ENCODE data around the gene PLEKHA1. TPM values are rescaled to one million over a fixed set of nuclear protein-coding genes. Genes with fewer than 3 reads are reported as not detected.

The PLEKHA1 gene
- polyA plus RNA-seq, 3 donors = 5.5 to 14.9 (median 12.3) TPM

DNA sequence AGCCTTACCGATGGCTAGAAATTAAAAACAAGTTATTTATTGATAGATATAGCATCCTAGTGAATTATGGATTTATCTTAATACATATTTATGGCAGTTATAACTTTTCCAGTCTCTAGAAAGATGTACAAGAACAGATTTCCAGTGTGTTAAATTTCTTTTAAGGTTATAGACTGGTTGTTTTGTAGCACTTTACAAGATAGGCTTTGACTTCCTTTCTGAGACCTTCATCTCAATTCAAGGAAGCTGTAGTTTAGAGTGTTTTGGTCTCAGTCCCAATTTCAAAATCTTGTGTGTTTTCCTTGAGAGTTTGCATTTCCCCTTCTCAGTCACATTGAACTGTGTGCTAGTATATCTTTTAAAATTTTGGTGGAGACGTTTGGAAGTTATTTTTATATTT, 30.1 kb downstream of the PLEKHA1 start:
- no peaks in the 10 kb centered on the region for H3K9me3 ChIP-seq (replicated peaks in 1 of 2; ENCODE audit: control insufficient read depth in 1 of 2, insufficient read depth in 1 of 2, low read length in 2 of 2)
- WGBS (ENCODE audit: insufficient coverage) = no CpG with 5 or more reads among the region's 2 CpGs
- no peaks in the 10 kb centered on the region for H3K79me2 ChIP-seq (ENCODE audit: insufficient read depth, low read length)
- H3K36me3 ChIP-seq (replicated peaks in 1 of 2; ENCODE audit: control insufficient read depth in 1 of 2, insufficient read depth in 2 of 2, low read length in 2 of 2) = peaks cover 0 to 4% of the 10 kb centered on the region in 2 donors
- no peak overlapping the region for H3K27ac ChIP-seq (ENCODE audit: low read depth in 1 of 2, low read length in 2 of 2)
- no peak overlapping the region for H2AFZ ChIP-seq (ENCODE audit: insufficient read depth, low read depth, low read length, poor library complexity, severe bottlenecking)
- H4K20me1 ChIP-seq (ENCODE audit: insufficient read depth, low read length) = no peaks in the 10 kb centered on the region
- Mint-ChIP-seq H3K27me3 (ENCODE audit: low read depth in 3 of 3) (no peaks in the 10 kb centered on the region), H3K4me1 (peaks cover 3% of the 10 kb centered on the region), H3K36me3 (peaks cover 9 to 26% of the 10 kb centered on the region in 2 donors), H3K9me3 (peaks cover 0 to 1% (median 0%) of the 10 kb centered on the region in 7 donors), H3K27ac (no peak overlapping the region), H3K4me3 (no peak overlapping the region)
- peaks cover 6 to 9% of the 10 kb centered on the region in 2 donors for H3K4me1 ChIP-seq (ENCODE audit: control insufficient read depth in 1 of 2, insufficient read depth in 2 of 2, low read length in 2 of 2)
- no peak for DNase-seq
- H3K27me3 ChIP-seq (ENCODE audit: control insufficient read depth in 2 of 2, insufficient read depth in 2 of 2, low read length in 2 of 2) = no peaks in the 10 kb centered on the region
- H3K9ac ChIP-seq (ENCODE audit: insufficient read depth, low read length, poor library complexity, severe bottlenecking) = no peak overlapping the region
- TF ChIP-seq, protein P1, sequence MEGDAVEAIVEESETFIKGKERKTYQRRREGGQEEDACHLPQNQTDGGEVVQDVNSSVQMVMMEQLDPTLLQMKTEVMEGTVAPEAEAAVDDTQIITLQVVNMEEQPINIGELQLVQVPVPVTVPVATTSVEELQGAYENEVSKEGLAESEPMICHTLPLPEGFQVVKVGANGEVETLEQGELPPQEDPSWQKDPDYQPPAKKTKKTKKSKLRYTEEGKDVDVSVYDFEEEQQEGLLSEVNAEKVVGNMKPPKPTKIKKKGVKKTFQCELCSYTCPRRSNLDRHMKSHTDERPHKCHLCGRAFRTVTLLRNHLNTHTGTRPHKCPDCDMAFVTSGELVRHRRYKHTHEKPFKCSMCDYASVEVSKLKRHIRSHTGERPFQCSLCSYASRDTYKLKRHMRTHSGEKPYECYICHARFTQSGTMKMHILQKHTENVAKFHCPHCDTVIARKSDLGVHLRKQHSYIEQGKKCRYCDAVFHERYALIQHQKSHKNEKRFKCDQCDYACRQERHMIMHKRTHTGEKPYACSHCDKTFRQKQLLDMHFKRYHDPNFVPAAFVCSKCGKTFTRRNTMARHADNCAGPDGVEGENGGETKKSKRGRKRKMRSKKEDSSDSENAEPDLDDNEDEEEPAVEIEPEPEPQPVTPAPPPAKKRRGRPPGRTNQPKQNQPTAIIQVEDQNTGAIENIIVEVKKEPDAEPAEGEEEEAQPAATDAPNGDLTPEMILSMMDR (IDR thresholded peaks at IDR 0.05) = no peak
- H3K4me2 ChIP-seq (replicated peaks; ENCODE audit: extremely low read depth, low read length, poor library complexity, severe bottlenecking) = no peak overlapping the region
- H3K4me3 ChIP-seq (replicated peaks in 1 of 3; ENCODE audit: low read depth in 2 of 3, low read length in 3 of 3) = no peak overlapping the region
- intact Hi-C loops (cut with micrococcal nuclease) = no loop called here

DNA sequence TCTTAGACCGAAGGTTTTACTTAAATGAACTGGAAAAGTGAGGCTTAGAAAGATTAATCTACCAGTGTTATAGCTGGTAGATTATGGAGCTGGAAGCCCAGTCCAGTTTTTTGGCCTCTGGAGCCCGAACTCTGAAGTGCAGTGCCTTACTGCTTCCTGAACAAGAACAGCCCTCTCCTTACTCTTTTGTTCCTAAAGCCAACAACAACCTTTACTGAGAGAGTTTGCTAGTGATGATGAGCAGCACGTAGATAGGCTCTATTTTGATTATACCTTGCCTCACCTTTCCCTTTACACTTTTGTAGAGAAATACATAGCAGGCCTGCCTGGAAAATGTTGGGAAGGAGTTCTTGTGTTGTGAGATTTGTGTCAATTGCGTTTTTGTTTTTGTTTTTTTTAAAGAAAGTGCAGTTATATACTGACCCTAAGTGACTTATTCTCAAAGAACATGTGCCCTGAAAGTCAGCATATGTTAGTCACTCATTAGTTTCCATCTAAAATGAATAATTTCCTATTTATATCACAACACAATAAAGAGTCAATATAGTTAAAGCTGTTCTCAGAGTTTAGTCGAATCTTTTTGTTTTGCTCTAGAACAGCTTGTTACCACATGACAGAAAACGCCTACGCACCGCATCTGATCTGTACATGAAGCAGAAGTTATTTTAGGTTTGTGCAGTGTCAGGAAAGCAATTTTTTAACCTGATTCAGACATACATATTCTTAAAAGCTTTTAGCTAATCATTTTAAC, 33.0 kb downstream of the PLEKHA1 start:
- Histone ChIP-seq H3K36me3 (replicated peaks in 1 of 2; ENCODE audit: control insufficient read depth in 1 of 2, insufficient read depth in 2 of 2, low read length in 2 of 2) (peaks cover 0 to 4% of the 10 kb centered on the region in 2 donors), H2AFZ (ENCODE audit: insufficient read depth, low read depth, low read length, poor library complexity, severe bottlenecking) (no peak overlapping the region), H4K20me1 (ENCODE audit: insufficient read depth, low read length) (no peaks in the 10 kb centered on the region), H3K4me2 (replicated peaks; ENCODE audit: extremely low read depth, low read length, poor library complexity, severe bottlenecking) (no peak overlapping the region), H3K79me2 (ENCODE audit: insufficient read depth, low read length) (no peaks in the 10 kb centered on the region), H3K27me3 (ENCODE audit: control insufficient read depth in 2 of 2, insufficient read depth in 2 of 2, low read length in 2 of 2) (no peaks in the 10 kb centered on the region), H3K9me3 (replicated peaks in 1 of 2; ENCODE audit: control insufficient read depth in 1 of 2, insufficient read depth in 1 of 2, low read length in 2 of 2) (no peaks in the 10 kb centered on the region), H3K27ac (ENCODE audit: low read depth in 1 of 2, low read length in 2 of 2) (no peak overlapping the region), H3K9ac (ENCODE audit: insufficient read depth, low read length, poor library complexity, severe bottlenecking) (no peak overlapping the region), H3K4me1 (ENCODE audit: control insufficient read depth in 1 of 2, insufficient read depth in 2 of 2, low read length in 2 of 2) (no peaks in the 10 kb centered on the region), H3K4me3 (replicated peaks in 1 of 3; ENCODE audit: low read depth in 2 of 3, low read length in 3 of 3) (no peak overlapping the region)
- H3K27ac Mint-ChIP-seq = no peak overlapping the region
- DNase-seq = no peak
- 100% methylated on average over 1 of the region's 8 CpGs for WGBS (ENCODE audit: insufficient coverage)
- peaks cover 0 to 2% (median 0%) of the 10 kb centered on the region in 3 donors for H3K27me3 Mint-ChIP-seq (ENCODE audit: low read depth in 3 of 3)
- intact Hi-C loops (cut with micrococcal nuclease) = no loop called here
- TF ChIP-seq, protein P1 (IDR thresholded peaks at IDR 0.05) = no peak
- peaks cover 3% of the 10 kb centered on the region for H3K4me1 Mint-ChIP-seq
- H3K9me3 Mint-ChIP-seq = peaks cover 0 to 1% (median 0%) of the 10 kb centered on the region in 7 donors
- H3K36me3 Mint-ChIP-seq = peaks cover 9 to 25% of the 10 kb centered on the region in 2 donors
- H3K4me3 Mint-ChIP-seq = no peak overlapping the region
